Suprapubic skin (tissue), 4 donors: ENCODE measurements around the gene COA5. TPM values are rescaled to one million over a fixed set of nuclear protein-coding genes. Genes with fewer than 3 reads are reported as not detected.

Experiments
- DNase-seq, 2 donors: peaks; one replicate each; pipeline ENCODE4 v3.0.0-alpha.2; 2019; ENCODE audit warnings: low spot score in 2 of 2
- H3K27ac ChIP-seq: fragments of 200-600 bp; sonication (generic); one replicate; pipeline ENCODE4 v1.5.1; 2019
- H3K27me3 ChIP-seq: fragments of 200-600 bp; sonication (generic); one replicate; pipeline ENCODE4 v1.5.1; 2019
- H3K36me3 ChIP-seq: fragments of 200-600 bp; sonication (generic); one replicate; pipeline ENCODE4 v1.5.1; 2019
- H3K4me1 ChIP-seq: fragments of 200-600 bp; sonication (generic); one replicate; pipeline ENCODE4 v1.5.1; 2019
- H3K4me3 ChIP-seq: fragments of 200-600 bp; sonication (generic); one replicate; pipeline ENCODE4 v1.5.1; 2019; ENCODE audit warnings: mild to moderate bottlenecking
- H3K9me3 ChIP-seq: fragments of 200-600 bp; sonication (generic); one replicate; pipeline ENCODE4 v1.5.1; 2019
- CTCF ChIP-seq, 2 donors: fragments of 200-600 bp in 1 of 2; fragments of 450-650 bp in 1 of 2; sonication (generic) in 1 of 2; IDR thresholded peaks; one replicate each; pipeline ENCODE4 v1.5.1; 2016 to 2019; ENCODE audit warnings: antibody characterized with exemption in 2 of 2, mild to moderate bottlenecking in 1 of 2, moderate library complexity in 1 of 2
- EP300 ChIP-seq: sonication (generic); formaldehyde crosslinking; IDR thresholded peaks from one replicate; pipeline ENCODE4 v1.6.1; 2017; ENCODE audit warnings: antibody characterized with exemption
- POLR2A ChIP-seq, 2 donors: fragments of 450-650 bp; IDR thresholded peaks; one replicate each; pipeline ENCODE4 v1.6.1; 2017; ENCODE audit warnings: antibody characterized with exemption in 2 of 2, mild to moderate bottlenecking in 2 of 2, moderate library complexity in 2 of 2
- POLR2AphosphoS5 ChIP-seq, 3 donors: sonication (generic); formaldehyde crosslinking; IDR thresholded peaks; one replicate each; pipeline ENCODE4 v1.6.1; 2017; ENCODE audit warnings: antibody characterized with exemption in 3 of 3
- WGBS: methylation state at CpG from one replicate; pipeline ENCODE4 v1.1.5; 2018; 5-methylcytosine and 5-hydroxymethylcytosine counted together
- total RNA-seq, 4 donors: library from RNA; depleted of rRNA; stranded (reverse); fragments of >200 nt; gene quantifications; one replicate each; pipeline ENCODE4 v1.1.0, GENCODE V29; 2016

COA5 gene
- total RNA-seq, 4 donors from 2014 or later, result 22.9 to 42.7 (median 30.3) TPM

DNA sequence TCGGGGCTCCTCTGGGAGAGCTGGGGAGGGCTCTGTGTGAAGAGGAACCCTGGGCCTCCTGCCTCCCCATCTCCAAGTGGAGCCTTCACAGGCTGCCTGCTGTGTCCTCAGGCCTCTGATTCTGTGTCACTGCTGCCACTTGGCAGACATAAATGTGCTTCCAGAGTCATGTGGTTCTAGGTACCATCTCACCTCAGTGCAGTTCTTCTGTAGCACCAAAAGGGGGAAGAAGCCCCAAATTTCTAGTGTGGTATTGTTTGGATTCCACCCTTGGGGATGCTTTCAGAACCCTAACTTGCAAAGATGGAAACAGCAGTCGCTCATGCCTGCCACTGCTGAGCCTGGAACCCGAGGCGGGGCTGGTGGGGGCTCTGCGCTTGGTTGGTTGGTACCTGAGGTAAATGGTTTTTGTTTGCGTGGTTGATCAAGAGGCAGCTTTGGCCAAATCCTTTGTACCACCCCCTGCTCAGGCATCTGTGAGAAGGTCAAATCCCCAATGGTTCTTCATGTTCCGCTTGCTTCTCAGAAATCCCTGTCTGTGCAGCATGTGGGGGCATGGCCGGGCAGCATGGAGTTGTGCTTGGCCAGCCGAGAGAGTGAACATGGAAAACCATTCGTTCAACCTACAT is 27.5 kb downstream of the COA5 start:
- no peak for DNase-seq
- Histone ChIP-seq H3K27me3 (no peaks in the 10 kb centered on the region), H3K9me3 (no peaks in the 10 kb centered on the region), H3K4me3 (no peak overlapping the region), H3K36me3 (peaks cover 68% of the 10 kb centered on the region), H3K27ac (no peak overlapping the region), H3K4me1 (no peaks in the 10 kb centered on the region)
- TF ChIP-seq EP300 (no peak), POLR2AphosphoS5 (IDR thresholded peaks at IDR 0.05) (no peak), CTCF (IDR thresholded peaks at IDR 0.05) (no peak), POLR2A (IDR thresholded peaks at IDR 0.05) (no peak)
- WGBS, result 90% methylated on average over 9 of the region's 10 CpGs

DNA sequence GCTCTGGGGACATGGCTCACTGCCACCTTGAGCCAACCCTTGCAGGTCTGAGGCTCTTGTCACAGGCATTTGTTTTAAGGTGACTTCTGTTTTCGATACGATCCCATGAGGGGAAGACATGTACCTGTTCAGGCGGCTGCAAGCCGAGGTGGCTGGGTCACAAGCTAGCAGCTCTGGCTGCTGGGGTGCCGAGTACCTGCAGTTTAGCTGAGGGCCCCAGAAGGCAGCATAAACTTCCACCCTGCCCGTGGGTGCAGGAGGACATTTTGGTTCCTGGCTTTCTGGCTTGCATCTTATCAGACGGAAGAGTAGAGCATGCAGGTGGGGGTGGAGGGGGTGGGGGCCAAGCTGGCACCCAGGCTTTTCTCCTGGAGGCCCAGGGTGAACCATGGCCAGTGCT is 28.4 kb downstream of the COA5 start:
- peaks cover 73% of the 10 kb centered on the region for H3K36me3 ChIP-seq
- no peaks in the 10 kb centered on the region for H3K27me3 ChIP-seq
- H3K9me3 ChIP-seq, result no peaks in the 10 kb centered on the region
- TF ChIP-seq POLR2AphosphoS5 (IDR thresholded peaks at IDR 0.05), result no peak
- no peak for TF ChIP-seq EP300
- TF ChIP-seq CTCF (IDR thresholded peaks at IDR 0.05), result no peak
- TF ChIP-seq POLR2A (IDR thresholded peaks at IDR 0.05), result no peak
- no peak overlapping the region for H3K4me3 ChIP-seq
- WGBS, result 83% methylated on average over 2 of the region's 7 CpGs
- no peaks in the 10 kb centered on the region for H3K4me1 ChIP-seq
- DNase-seq, result no peak
- H3K27ac ChIP-seq, result no peak overlapping the region

GRCh38 chr2:98578231-98578630 is 30.1 kb downstream of the COA5 start:
- H3K36me3 ChIP-seq, result peaks cover 77% of the 10 kb centered on the region
- H3K9me3 ChIP-seq, result no peaks in the 10 kb centered on the region
- H3K27ac ChIP-seq, result no peak overlapping the region
- no peak overlapping the region for H3K4me3 ChIP-seq
- no peaks in the 10 kb centered on the region for H3K27me3 ChIP-seq
- no peaks in the 10 kb centered on the region for H3K4me1 ChIP-seq
- DNase-seq, result no peak
- 93% methylated on average over 9 of the region's 9 CpGs for WGBS
- TF ChIP-seq POLR2A (IDR thresholded peaks at IDR 0.05) (no peak), POLR2AphosphoS5 (IDR thresholded peaks at IDR 0.05) (no peak), CTCF (IDR thresholded peaks at IDR 0.05) (no peak), EP300 (no peak)

GRCh38 chr2:98577313-98577712 is 31.0 kb downstream of the COA5 start:
- TF ChIP-seq CTCF (IDR thresholded peaks at IDR 0.05), result no peak
- peaks cover 77% of the 10 kb centered on the region for H3K36me3 ChIP-seq
- H3K4me3 ChIP-seq, result no peak overlapping the region
- no peak for DNase-seq
- no peaks in the 10 kb centered on the region for H3K4me1 ChIP-seq
- 81% methylated on average over 10 of the region's 10 CpGs for WGBS
- H3K27ac ChIP-seq, result no peak overlapping the region
- H3K27me3 ChIP-seq, result no peaks in the 10 kb centered on the region
- H3K9me3 ChIP-seq, result no peaks in the 10 kb centered on the region

- Histone ChIP-seq H3K4me3 (no peak overlapping the region), H3K27me3 (no peaks in the 10 kb centered on the region), H3K27ac (no peak overlapping the region), H3K9me3 (no peaks in the 10 kb centered on the region), H3K36me3 (peaks cover 76% of the 10 kb centered on the region), H3K4me1 (no peaks in the 10 kb centered on the region)
- TF ChIP-seq POLR2A (IDR thresholded peaks at IDR 0.05), result no peak
- no peak for DNase-seq
- WGBS, result 92% methylated on average over 9 of the region's 22 CpGs
Observed at GRCh38 chr2:98576666-98577312, 31.5 kb downstream of the COA5 start.

- WGBS, result 95% methylated on average over 12 of the region's 13 CpGs
- Histone ChIP-seq H3K27me3 (no peaks in the 10 kb centered on the region), H3K4me1 (no peaks in the 10 kb centered on the region), H3K27ac (no peak overlapping the region), H3K9me3 (no peaks in the 10 kb centered on the region), H3K4me3 (no peak overlapping the region), H3K36me3 (peaks cover 94% of the 10 kb centered on the region)
- DNase-seq, result no peak
- TF ChIP-seq CTCF (IDR thresholded peaks at IDR 0.05) (no peak), EP300 (no peak), POLR2AphosphoS5 (IDR thresholded peaks at IDR 0.05) (no peak), POLR2A (IDR thresholded peaks at IDR 0.05) (no peak)
Observed at GRCh38 chr2:98573426-98573825, 34.9 kb downstream of the COA5 start.
